ENCODE data around the gene GNAS. TPM values are rescaled to one million over a fixed set of nuclear protein-coding genes. Genes with fewer than 3 reads are reported as not detected.

The GNAS gene
- total RNA-seq, result 426 and 713 TPM in 2 replicates

GRCh38 chr20:58852543-58853271, at the start of gene GNAS:
Gene GNAS, plus strand, starts transcription at chr20:58852716.

GRCh38 chr20:58850693-58851174, 1.8 kb upstream of the GNAS start, which contains the start of gene GNAS-AS1:
Gene GNAS-AS1, minus strand, starts transcription at chr20:58850902.

Other genes with a start within 250 kb of the GNAS start
- gene STX16, start 201.4 kb upstream of the GNAS start, total RNA-seq, result 66.2 and 95.2 TPM in 2 replicates
- gene NPEPL1, start 159.9 kb upstream of the GNAS start, total RNA-seq, result 20.9 and 25.5 TPM in 2 replicates
- 0.89 and 1.5 TPM in 2 replicates for gene GNAS-AS1, start 1.8 kb upstream of the GNAS start, total RNA-seq
- gene NELFCD, start 128.5 kb downstream of the GNAS start, total RNA-seq, result 32.4 and 51.3 TPM in 2 replicates
- gene CTSZ, start 154.5 kb downstream of the GNAS start, total RNA-seq, result 301 and 438 TPM in 2 replicates
- not detected in 2 replicates for gene TUBB1, start 166.7 kb downstream of the GNAS start, total RNA-seq
- 19.4 and 23.8 TPM in 2 replicates for gene ATP5F1E, start 179.6 kb downstream of the GNAS start, total RNA-seq
- gene PRELID3B, start 190.1 kb downstream of the GNAS start, total RNA-seq, result 65.9 and 78.7 TPM in 2 replicates